IPS-15b (cell line): Measurements from ENCODE around the gene CAPN12.

Experiments
- H3K27me3 ChIP-seq: one replicate; pipeline ENCODE4 v1.6.1; 2013; ENCODE audit warnings: low read length; ENCODE audit not compliant: control insufficient read depth, insufficient read depth
- H3K36me3 ChIP-seq: one replicate; pipeline ENCODE4 v1.6.1; 2013; ENCODE audit warnings: low read length; ENCODE audit not compliant: control insufficient read depth, insufficient read depth
- H3K4me1 ChIP-seq: one replicate; pipeline ENCODE4 v1.6.1; 2013; ENCODE audit warnings: mild to moderate bottlenecking, low read length; ENCODE audit not compliant: control insufficient read depth, insufficient read depth
- H3K4me3 ChIP-seq: one replicate; pipeline ENCODE4 v1.5.1; 2013; ENCODE audit warnings: low read depth, low read length
- H3K9ac ChIP-seq: one replicate; pipeline ENCODE4 v1.6.1; 2013; ENCODE audit warnings: low read depth, mild to moderate bottlenecking, low read length
- H3K9me3 ChIP-seq: one replicate; pipeline ENCODE4 v1.6.1; 2013; ENCODE audit warnings: mild to moderate bottlenecking, low read length; ENCODE audit not compliant: control insufficient read depth, insufficient read depth

CAPN12 gene

GRCh38 chr19:38692458-38693379, 51.6 kb downstream of the CAPN12 start:
- no peaks in the 10 kb centered on the region for H3K27me3 ChIP-seq
- no peak overlapping the region for H3K4me3 ChIP-seq
- H3K9ac ChIP-seq, result peak overlapping the region; percentile 47
- no peaks in the 10 kb centered on the region for H3K9me3 ChIP-seq
- peaks cover 26% of the 10 kb centered on the region for H3K36me3 ChIP-seq
- peaks cover 7% of the 10 kb centered on the region for H3K4me1 ChIP-seq

GRCh38 chr19:38691938-38692457, 52.3 kb downstream of the CAPN12 start:
- Histone ChIP-seq H3K4me1 (peaks cover 7% of the 10 kb centered on the region), H3K4me3 (no peak overlapping the region), H3K9ac (no peak overlapping the region), H3K27me3 (no peaks in the 10 kb centered on the region), H3K36me3 (peaks cover 22% of the 10 kb centered on the region), H3K9me3 (no peaks in the 10 kb centered on the region)

GRCh38 chr19:38690832-38691231, 53.4 kb downstream of the CAPN12 start:
- Histone ChIP-seq H3K9ac (no peak overlapping the region), H3K36me3 (peaks cover 16% of the 10 kb centered on the region), H3K9me3 (no peaks in the 10 kb centered on the region), H3K4me3 (no peak overlapping the region), H3K27me3 (no peaks in the 10 kb centered on the region), H3K4me1 (peaks cover 16% of the 10 kb centered on the region)

GRCh38 chr19:38690146-38690545, 54.1 kb downstream of the CAPN12 start:
- H3K4me3 ChIP-seq, result no peak overlapping the region
- no peaks in the 10 kb centered on the region for H3K27me3 ChIP-seq
- H3K4me1 ChIP-seq, result peaks cover 23% of the 10 kb centered on the region
- H3K9ac ChIP-seq, result no peak overlapping the region
- H3K36me3 ChIP-seq, result peaks cover 16% of the 10 kb centered on the region
- no peaks in the 10 kb centered on the region for H3K9me3 ChIP-seq

GRCh38 chr19:38687837-38688378, 56.4 kb downstream of the CAPN12 start:
- no peaks in the 10 kb centered on the region for H3K27me3 ChIP-seq
- H3K4me1 ChIP-seq, result peaks cover 39% of the 10 kb centered on the region
- no peak overlapping the region for H3K4me3 ChIP-seq
- no peaks in the 10 kb centered on the region for H3K9me3 ChIP-seq
- no peak overlapping the region for H3K9ac ChIP-seq
- H3K36me3 ChIP-seq, result peaks cover 10% of the 10 kb centered on the region

- no peak overlapping the region for H3K4me3 ChIP-seq
- no peaks in the 10 kb centered on the region for H3K9me3 ChIP-seq
- H3K9ac ChIP-seq, result peak overlapping the region; percentile 14
- H3K36me3 ChIP-seq, result peaks cover 2% of the 10 kb centered on the region
- H3K4me1 ChIP-seq, result peaks cover 40% of the 10 kb centered on the region
- no peaks in the 10 kb centered on the region for H3K27me3 ChIP-seq
These were observed 57.8 kb downstream of the CAPN12 start for GRCh38 chr19:38686530-38686888.

- H3K4me3 ChIP-seq, result no peak overlapping the region
- no peaks in the 10 kb centered on the region for H3K27me3 ChIP-seq
- no peaks in the 10 kb centered on the region for H3K9me3 ChIP-seq
- peak overlapping the region; percentile 18 for H3K9ac ChIP-seq
- peaks cover 40% of the 10 kb centered on the region for H3K4me1 ChIP-seq
- H3K36me3 ChIP-seq, result peaks cover 5% of the 10 kb centered on the region
These were observed 58.4 kb downstream of the CAPN12 start for GRCh38 chr19:38685666-38686529.

GRCh38 chr19:38684862-38685665, 59.2 kb downstream of the CAPN12 start:
- Histone ChIP-seq H3K4me3 (no peak overlapping the region), H3K9ac (peak overlapping the region; percentile 18), H3K4me1 (peaks cover 39% of the 10 kb centered on the region), H3K27me3 (no peaks in the 10 kb centered on the region), H3K36me3 (peaks cover 5% of the 10 kb centered on the region), H3K9me3 (no peaks in the 10 kb centered on the region)

- peak overlapping the region; percentile 38 for H3K9ac ChIP-seq
- peak overlapping the region; percentile 9 for H3K4me3 ChIP-seq
- no peaks in the 10 kb centered on the region for H3K9me3 ChIP-seq
- peaks cover 6% of the 10 kb centered on the region for H3K36me3 ChIP-seq
- H3K27me3 ChIP-seq, result no peaks in the 10 kb centered on the region
- H3K4me1 ChIP-seq, result peaks cover 38% of the 10 kb centered on the region
These were observed 60.0 kb downstream of the CAPN12 start for GRCh38 chr19:38684078-38684861.

- peaks cover 38% of the 10 kb centered on the region for H3K4me1 ChIP-seq
These were observed 60.7 kb downstream of the CAPN12 start for GRCh38 chr19:38683393-38684077.

More at GRCh38 chr19:38683393-38684077, 60.7 kb downstream of the CAPN12 start:
- H3K9me3 ChIP-seq, result no peaks in the 10 kb centered on the region
- peaks cover 9% of the 10 kb centered on the region for H3K36me3 ChIP-seq
- H3K4me3 ChIP-seq, result peak overlapping the region; percentile 9
- peak overlapping the region; percentile 38 for H3K9ac ChIP-seq
- H3K27me3 ChIP-seq, result no peaks in the 10 kb centered on the region
